Measurements from ENCODE around the gene NUMB.

Gene NUMB

DNA sequence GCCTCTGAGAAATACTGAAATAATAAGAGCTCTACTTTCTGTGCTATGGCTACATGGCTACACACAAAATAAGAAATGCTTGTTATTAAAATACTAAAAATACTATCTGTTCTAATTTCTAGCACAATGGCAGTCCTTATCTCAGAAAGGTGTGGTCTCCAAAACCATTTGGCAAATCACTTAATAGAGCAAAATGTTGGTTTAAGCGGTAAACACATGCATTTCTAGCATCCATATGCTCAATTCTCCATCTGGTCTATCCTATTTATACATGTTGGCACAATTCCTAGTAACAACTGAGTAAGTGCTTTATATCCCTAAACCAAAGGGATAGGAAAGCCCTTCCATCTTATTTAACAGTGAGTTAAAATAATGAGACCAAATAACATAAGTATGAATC lies 114.0 kb downstream of the NUMB start:
- TF ChIP-seq EZH2phosphoT487 (IDR thresholded peaks at IDR 0.05; ENCODE audit: low read depth), result no peak
- TF ChIP-seq, protein P1, sequence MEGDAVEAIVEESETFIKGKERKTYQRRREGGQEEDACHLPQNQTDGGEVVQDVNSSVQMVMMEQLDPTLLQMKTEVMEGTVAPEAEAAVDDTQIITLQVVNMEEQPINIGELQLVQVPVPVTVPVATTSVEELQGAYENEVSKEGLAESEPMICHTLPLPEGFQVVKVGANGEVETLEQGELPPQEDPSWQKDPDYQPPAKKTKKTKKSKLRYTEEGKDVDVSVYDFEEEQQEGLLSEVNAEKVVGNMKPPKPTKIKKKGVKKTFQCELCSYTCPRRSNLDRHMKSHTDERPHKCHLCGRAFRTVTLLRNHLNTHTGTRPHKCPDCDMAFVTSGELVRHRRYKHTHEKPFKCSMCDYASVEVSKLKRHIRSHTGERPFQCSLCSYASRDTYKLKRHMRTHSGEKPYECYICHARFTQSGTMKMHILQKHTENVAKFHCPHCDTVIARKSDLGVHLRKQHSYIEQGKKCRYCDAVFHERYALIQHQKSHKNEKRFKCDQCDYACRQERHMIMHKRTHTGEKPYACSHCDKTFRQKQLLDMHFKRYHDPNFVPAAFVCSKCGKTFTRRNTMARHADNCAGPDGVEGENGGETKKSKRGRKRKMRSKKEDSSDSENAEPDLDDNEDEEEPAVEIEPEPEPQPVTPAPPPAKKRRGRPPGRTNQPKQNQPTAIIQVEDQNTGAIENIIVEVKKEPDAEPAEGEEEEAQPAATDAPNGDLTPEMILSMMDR (IDR thresholded peaks at IDR 0.05; ENCODE audit: low read depth, low read length), result no peak
- no peaks in the 10 kb centered on the region for H3K9me3 ChIP-seq (ENCODE audit: insufficient read depth, low read length)
- no peak overlapping the region for H3K27ac ChIP-seq (ENCODE audit: low read length)
- no peaks in the 10 kb centered on the region for H3K36me3 ChIP-seq (replicated peaks; ENCODE audit: low read depth, low read length)
- peaks cover 10% of the 10 kb centered on the region; the same call in 1 of the 2 replicates for H4K20me1 ChIP-seq (ENCODE audit: insufficient read depth, low read length)
- H3K4me3 ChIP-seq (ENCODE audit: low read length), result no peak overlapping the region
- H3K79me2 ChIP-seq (ENCODE audit: low read length), result no peaks in the 10 kb centered on the region
- H2AFZ ChIP-seq (ENCODE audit: low read depth, low read length), result no peak overlapping the region
- H3K27me3 ChIP-seq (ENCODE audit: low read depth, low read length), result no peaks in the 10 kb centered on the region
- H3K4me1 ChIP-seq (ENCODE audit: low read length), result no peaks in the 10 kb centered on the region
- H3K4me2 ChIP-seq (ENCODE audit: low read length), result no peak overlapping the region
- no peak overlapping the region for H3K9ac ChIP-seq (ENCODE audit: low read length)

DNA sequence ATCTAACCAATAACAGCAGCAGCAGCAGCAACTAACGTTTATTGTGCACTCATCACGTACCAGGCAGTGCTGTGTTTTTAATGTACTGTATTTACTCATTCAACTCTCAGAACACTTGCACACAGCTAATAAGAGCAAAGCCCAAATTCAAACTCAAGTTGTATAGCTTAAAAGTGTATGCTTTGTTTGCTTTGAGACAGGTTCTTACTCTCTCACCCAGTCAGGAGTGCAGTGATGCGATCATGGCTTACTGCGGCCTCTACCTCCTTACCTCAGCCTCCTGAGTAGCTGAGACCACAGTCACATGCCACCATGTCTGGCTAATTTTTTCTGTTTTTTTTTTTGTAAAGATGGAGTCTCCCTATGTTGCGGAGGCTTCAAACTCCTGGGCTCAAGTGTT lies 115.7 kb downstream of the NUMB start:
- Histone ChIP-seq H3K4me2 (ENCODE audit: low read length) (no peak overlapping the region), H3K36me3 (replicated peaks; ENCODE audit: low read depth, low read length) (no peaks in the 10 kb centered on the region), H3K27ac (ENCODE audit: low read length) (no peak overlapping the region), H3K27me3 (ENCODE audit: low read depth, low read length) (no peaks in the 10 kb centered on the region), H3K79me2 (ENCODE audit: low read length) (no peaks in the 10 kb centered on the region), H3K9ac (ENCODE audit: low read length) (no peak overlapping the region), H4K20me1 (ENCODE audit: insufficient read depth, low read length) (peaks cover 4% of the 10 kb centered on the region; the same call in 1 of the 2 replicates), H3K9me3 (ENCODE audit: insufficient read depth, low read length) (no peaks in the 10 kb centered on the region), H3K4me1 (ENCODE audit: low read length) (no peaks in the 10 kb centered on the region), H3K4me3 (ENCODE audit: low read length) (no peak overlapping the region), H2AFZ (ENCODE audit: low read depth, low read length) (no peak overlapping the region)
- TF ChIP-seq EZH2phosphoT487 (IDR thresholded peaks at IDR 0.05; ENCODE audit: low read depth), result no peak
- TF ChIP-seq, protein P1 (IDR thresholded peaks at IDR 0.05; ENCODE audit: low read depth, low read length), result no peak

DNA sequence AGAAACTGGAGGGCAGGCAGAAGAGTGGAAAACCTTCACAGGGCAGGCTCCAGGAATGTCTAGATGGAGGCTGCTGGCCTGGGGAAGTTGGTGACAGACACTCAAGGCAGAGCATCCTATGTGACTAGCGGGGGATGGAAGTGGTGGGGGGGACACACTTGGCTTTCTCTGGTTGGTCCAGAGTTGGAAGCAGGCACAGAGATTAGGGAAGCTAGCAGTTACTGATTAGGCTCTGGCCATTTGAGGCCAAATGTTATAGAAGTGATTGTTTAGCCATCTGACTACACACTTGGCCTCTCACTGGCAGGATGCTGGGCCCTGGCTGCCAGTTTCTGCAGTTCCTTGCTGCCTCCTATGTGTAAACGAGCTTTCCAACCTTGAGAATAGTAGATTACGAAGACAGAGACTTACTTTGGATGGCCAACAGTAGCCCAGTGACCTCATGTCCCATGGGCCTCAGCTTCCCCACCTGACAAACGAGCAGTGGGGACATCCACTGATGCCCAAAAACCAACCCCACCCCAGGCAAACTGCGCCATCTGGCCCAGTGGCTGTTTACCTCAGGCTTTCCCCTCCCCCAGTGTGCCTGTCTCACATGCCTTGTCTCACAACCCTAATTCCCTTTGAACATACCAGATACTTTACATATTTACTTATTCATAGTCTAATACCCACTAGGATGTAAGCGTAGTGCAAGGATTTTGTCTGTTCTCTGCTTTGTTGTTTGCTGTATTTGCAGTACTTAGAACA lies 118.3 kb downstream of the NUMB start:
- Histone ChIP-seq H3K79me2 (ENCODE audit: low read length) (no peaks in the 10 kb centered on the region), H2AFZ (ENCODE audit: low read depth, low read length) (no peak overlapping the region), H3K9ac (ENCODE audit: low read length) (no peak overlapping the region), H3K4me1 (ENCODE audit: low read length) (no peaks in the 10 kb centered on the region), H3K27ac (ENCODE audit: low read length) (no peak overlapping the region), H3K4me2 (ENCODE audit: low read length) (no peak overlapping the region), H3K9me3 (ENCODE audit: insufficient read depth, low read length) (no peaks in the 10 kb centered on the region), H3K27me3 (ENCODE audit: low read depth, low read length) (no peaks in the 10 kb centered on the region), H3K36me3 (replicated peaks; ENCODE audit: low read depth, low read length) (no peaks in the 10 kb centered on the region), H4K20me1 (ENCODE audit: insufficient read depth, low read length) (no peaks in the 10 kb centered on the region), H3K4me3 (ENCODE audit: low read length) (no peak overlapping the region)
- TF ChIP-seq, protein P1 (IDR thresholded peaks at IDR 0.05; ENCODE audit: low read depth, low read length), result no peak

DNA sequence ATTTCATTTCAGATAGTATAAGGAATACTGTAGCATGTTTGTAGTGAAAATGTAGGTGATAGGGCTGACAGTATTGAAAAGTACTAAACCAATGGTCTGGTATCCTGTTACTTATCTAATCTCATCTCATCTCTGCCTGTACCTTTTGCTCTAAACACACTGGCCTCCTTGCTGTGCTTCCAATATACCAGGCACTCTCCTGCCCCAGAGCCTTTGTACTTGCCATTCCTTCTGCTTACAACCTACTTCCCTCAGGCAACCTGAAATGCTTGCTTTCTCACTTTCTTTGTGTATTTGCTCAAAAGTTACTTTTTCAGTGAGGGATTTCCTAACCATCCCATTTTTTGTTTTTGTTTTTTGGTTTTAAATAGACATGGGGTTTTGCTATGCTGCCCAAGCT lies 119.1 kb downstream of the NUMB start:
- H4K20me1 ChIP-seq (ENCODE audit: insufficient read depth, low read length), result no peaks in the 10 kb centered on the region
- H3K27ac ChIP-seq (ENCODE audit: low read length), result no peak overlapping the region
- no peaks in the 10 kb centered on the region for H3K9me3 ChIP-seq (ENCODE audit: insufficient read depth, low read length)
- no peaks in the 10 kb centered on the region for H3K36me3 ChIP-seq (replicated peaks; ENCODE audit: low read depth, low read length)
- no peaks in the 10 kb centered on the region for H3K27me3 ChIP-seq (ENCODE audit: low read depth, low read length)
- TF ChIP-seq, protein P1 (IDR thresholded peaks at IDR 0.05; ENCODE audit: low read depth, low read length), result no peak
- TF ChIP-seq EZH2phosphoT487 (IDR thresholded peaks at IDR 0.05; ENCODE audit: low read depth), result no peak
- no peak overlapping the region for H3K9ac ChIP-seq (ENCODE audit: low read length)
- H3K4me3 ChIP-seq (ENCODE audit: low read length), result no peak overlapping the region
- H3K4me1 ChIP-seq (ENCODE audit: low read length), result no peaks in the 10 kb centered on the region
- H2AFZ ChIP-seq (ENCODE audit: low read depth, low read length), result no peak overlapping the region
- no peak overlapping the region for H3K4me2 ChIP-seq (ENCODE audit: low read length)
- no peaks in the 10 kb centered on the region for H3K79me2 ChIP-seq (ENCODE audit: low read length)

Measured in OCI-LY3 (cell line).